HepG2 (cell line): ENCODE data around the gene FAM50A. TPM values are rescaled to one million over a fixed set of nuclear protein-coding genes. Genes with fewer than 3 reads are reported as not detected.

Source experiments
- ATAC-seq: fragments of 200-7000 bp; cut with Tn5 transposase; 3 replicates; pipeline ENCODE4 v1.9.1; 2020; ENCODE audit warnings: mild to moderate bottlenecking, moderate library complexity
- BruUV-seq: library from RNA; stranded (reverse); fragments of 400-500 nt; replicated peaks from 2 replicates; lab custom pipeline; 2021; lab: Mats Ljungman, UMichigan
- CTCF ChIA-PET: fragments of 300-600 bp; formaldehyde crosslinking; extraction: SDS; loops from one replicate; lab custom pipeline; 2021; ENCODE audit warnings: low total read pairs, inconsistent platforms, low intra/inter-chr PET ratio; lab: Yijun Ruan, JAX
- POLR2A ChIA-PET: fragments of 350-600 bp; sonication (Branson Sonifier 250); formaldehyde crosslinking; loops from one replicate; lab custom pipeline; 2020; ENCODE audit warnings: antibody characterized with exemption, inconsistent platforms; lab: Yijun Ruan, JAX
- DNase-seq: peaks from one replicate; pipeline ENCODE4 v3.0.0-alpha.2; 2015; ENCODE audit warnings: low spot score
- FAIRE-seq: peaks from 3 replicates; lab custom pipeline; 2011; peaks lifted over from hg19 to GRCh38; lab: Jason Lieb, UNC
- H2AFZ ChIP-seq: one replicate; pipeline ENCODE4 v1.6.1; 2011; ENCODE audit warnings: low read length, inconsistent platforms
- H3K27ac ChIP-seq: fragments of 300-600 bp; 3 replicates; pipeline ENCODE4 v1.8.0; 2011; ENCODE audit warnings: mixed run types, mild to moderate bottlenecking, mixed read lengths, low read length, inconsistent platforms; ENCODE audit not compliant: insufficient read depth; ENCODE audit errors: extremely low read length
- H3K27me3 ChIP-seq, 2 experiments: fragments of 200-600 bp in 1 of 2; 2 replicates in 1 of 2; 3 replicates in 1 of 2; pipeline versions ENCODE4 v1.6.0 to v1.8.0; 2011; ENCODE audit warnings: low read length in 2 of 2, mild to moderate bottlenecking in 2 of 2, moderate library complexity in 2 of 2, inconsistent platforms in 1 of 2; ENCODE audit not compliant: insufficient read depth in 2 of 2, control insufficient read depth in 1 of 2
- H3K36me3 ChIP-seq, 2 experiments: fragments of 200-600 bp in 1 of 2; replicated peaks in 1 of 2; 2 replicates in 1 of 2; 3 replicates in 1 of 2; pipeline versions ENCODE4 v1.5.1 to v1.8.0; 2011; ENCODE audit warnings: low read length in 2 of 2, inconsistent platforms in 1 of 2; ENCODE audit not compliant: insufficient read depth in 2 of 2, control insufficient read depth in 1 of 2
- H3K4me1 ChIP-seq: 2 replicates; pipeline ENCODE4 v1.5.1; 2012; ENCODE audit warnings: low read length, inconsistent platforms; ENCODE audit not compliant: insufficient read depth
- H3K4me2 ChIP-seq: 2 replicates; pipeline ENCODE4 v1.6.0; 2011; ENCODE audit warnings: low read depth, low read length, inconsistent platforms
- H3K4me3 ChIP-seq, 3 experiments: fragments of 200-600 bp in 1 of 3; sonication (generic), shearing (Covaris generic) in 1 of 3; replicated peaks in 1 of 3; 2 replicates each; pipeline ENCODE4 v1.5.1; 2011 to 2016; ENCODE audit warnings: low read length in 3 of 3, inconsistent platforms in 2 of 3, low read depth in 2 of 3, mild to moderate bottlenecking in 2 of 3, control low read depth in 1 of 3, mixed read lengths in 1 of 3; ENCODE audit not compliant: insufficient read depth in 1 of 3
- H3K79me2 ChIP-seq: one replicate; pipeline ENCODE4 v1.6.1; 2011; ENCODE audit warnings: low read length, inconsistent platforms; ENCODE audit not compliant: insufficient read depth
- H3K9ac ChIP-seq: 2 replicates; pipeline ENCODE4 v1.6.0; 2011; ENCODE audit warnings: mild to moderate bottlenecking, low read depth, low read length, inconsistent platforms; ENCODE audit not compliant: insufficient read depth
- H3K9me3 ChIP-seq: 2 replicates; pipeline ENCODE4 v1.5.1; 2012; ENCODE audit warnings: mild to moderate bottlenecking, low read length
- H4K20me1 ChIP-seq: 2 replicates; pipeline ENCODE4 v1.6.0; 2011; ENCODE audit warnings: inconsistent platforms, mild to moderate bottlenecking, low read length, moderate library complexity; ENCODE audit not compliant: insufficient read depth
- FOXO1 ChIP-seq: sonication (generic); formaldehyde crosslinking; IDR thresholded peaks from 2 replicates; pipeline ENCODE4 v1.4.0; 2020; ENCODE audit warnings: missing genetic modification reagents
- HMGA1 ChIP-seq: sonication (generic); formaldehyde crosslinking; conservative IDR thresholded peaks from 2 replicates; pipeline ENCODE4 v1.4.0; 2020; ENCODE audit warnings: missing genetic modification reagents
- MXD4 ChIP-seq: IDR thresholded peaks from 2 replicates; pipeline ENCODE4 v1.6.1; 2016; ENCODE audit warnings: mild to moderate bottlenecking, missing biosample characterization, missing genetic modification reagents
- WIZ ChIP-seq: sonication (generic); formaldehyde crosslinking; IDR thresholded peaks from 2 replicates; pipeline ENCODE4 v1.5.1; 2020; ENCODE audit warnings: mild to moderate bottlenecking, missing genetic modification reagents
- ZNF282 ChIP-seq: fragments of 450-650 bp; IDR thresholded peaks from 2 replicates; pipeline ENCODE4 v1.6.1; 2018; ENCODE audit not compliant: partially characterized antibody
- ZNF484 ChIP-seq: sonication (generic); formaldehyde crosslinking; IDR thresholded peaks from 2 replicates; pipeline ENCODE4 v1.5.1; 2020; ENCODE audit warnings: mild to moderate bottlenecking, low read depth, missing genetic modification reagents, borderline replicate concordance
- ZNF598 ChIP-seq: sonication (generic); formaldehyde crosslinking; IDR thresholded peaks from 2 replicates; pipeline ENCODE4 v1.5.1; 2020; ENCODE audit warnings: mild to moderate bottlenecking, missing genetic modification reagents, borderline replicate concordance
- WGBS: methylation state at CpG from one replicate; pipeline ENCODE4 v1.1.6; 2017; ENCODE audit warnings: low lambda C conversion rate; 5-methylcytosine and 5-hydroxymethylcytosine counted together
- in situ Hi-C: cut with HindIII; loops from 2 replicates; pipeline ENCODE4 v1.10.0; 2017; ENCODE audit warnings: low pct_unique_long_range_greater_than_20kb; ENCODE audit not compliant: extremely low pct_ligation_motif_present
- intact Hi-C: fragments of 100-400 bp; cut with micrococcal nuclease; formaldehyde crosslinking; loops from one replicate; pipeline ENCODE4 v1.10.0; 2022; ENCODE audit not compliant: unreplicated experiment
- polyA plus RNA-seq, 8 experiments: library from polyadenylated mRNA; depleted of rRNA in 3 of 8; stranded (reverse) in 7 of 8; unstranded in 1 of 8; fragments of >200 nt; fragmentation: Illumina TruSeq in 4 of 8; extraction: Trizol in 4 of 8; gene quantifications; 2 replicates each; pipeline versions ENCODE4 v1.2.1 to v1.2.3, GENCODE V29; 2011 to 2016; ENCODE audit warnings: low read depth in 4 of 8, missing spikeins in 1 of 8, mixed read lengths in 1 of 8; ENCODE audit not compliant: insufficient read depth in 1 of 8
- total RNA-seq, 5 experiments: library from RNA; depleted of rRNA; stranded (reverse); fragments of >200 nt; fragmentation: Illumina TruSeq; extraction: Trizol; gene quantifications; 2 replicates each; pipeline ENCODE4 v1.2.3, GENCODE V29; 2016; ENCODE audit warnings: low read depth in 1 of 5
- TF ChIP-seq, protein P1 (sequence below): sonication (generic); formaldehyde crosslinking; IDR thresholded peaks from 2 replicates; pipeline ENCODE4 v1.8.0; 2022; ENCODE audit warnings: missing genetic modification reagents, low read depth, mild to moderate bottlenecking, borderline replicate concordance
- TF ChIP-seq, protein P2 (sequence below): sonication (generic); formaldehyde crosslinking; IDR thresholded peaks from 2 replicates; pipeline ENCODE4 v1.5.0; 2020; ENCODE audit warnings: missing genetic modification reagents
- TF ChIP-seq, protein P3 (sequence below): sonication (generic); formaldehyde crosslinking; IDR thresholded peaks from 2 replicates; pipeline ENCODE4 v1.4.0; 2020; ENCODE audit warnings: mild to moderate bottlenecking, low read depth, missing genetic modification reagents

FAM50A gene
- total and polyA plus RNA-seq, 2 of the 13 experiments (the other 11 are each of a cell fraction or from before 2014, with no cell fraction given), result 30.7 to 40.7 TPM

DNA sequence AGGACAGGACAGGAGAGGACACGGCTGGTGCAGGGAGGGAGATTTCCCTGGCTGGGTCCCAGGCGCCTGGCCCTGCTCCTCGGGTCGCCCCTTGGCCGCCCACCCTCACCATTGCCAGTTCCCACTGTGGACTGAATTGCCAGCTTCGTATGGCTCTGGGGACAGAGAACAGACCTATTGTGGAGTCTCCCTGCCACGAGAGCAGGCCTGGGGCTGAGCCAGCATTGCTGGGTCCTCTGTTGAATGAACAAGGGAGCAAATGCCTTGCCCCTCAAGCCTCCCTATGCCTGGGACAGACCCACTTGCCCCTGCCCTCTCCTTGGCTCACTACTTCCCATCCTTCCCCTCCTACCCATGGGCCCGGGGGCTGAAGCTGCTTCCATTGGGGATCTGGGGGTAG, 18.5 kb downstream of the FAM50A start (continued):
- no peak for TF ChIP-seq WIZ (CRISPR knock-in tag)
- no peak for TF ChIP-seq MXD4 (CRISPR knock-in tag)
- no peak for TF ChIP-seq ZNF598 (CRISPR knock-in tag)
- no peak for TF ChIP-seq ZNF484 (CRISPR knock-in tag)
- TF ChIP-seq, protein P1, sequence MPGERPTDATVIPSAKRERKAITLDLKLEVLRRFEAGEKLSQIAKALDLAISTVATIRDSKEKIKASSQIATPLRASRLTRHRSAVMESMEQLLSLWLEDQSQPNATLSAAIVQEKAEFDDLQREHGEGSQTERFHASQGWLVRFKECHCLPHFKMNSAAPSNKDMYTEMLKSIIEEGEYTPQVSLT (CRISPR knock-in tag), result no peak
- TF ChIP-seq, all 625 proteins: peak for 0

DNA sequence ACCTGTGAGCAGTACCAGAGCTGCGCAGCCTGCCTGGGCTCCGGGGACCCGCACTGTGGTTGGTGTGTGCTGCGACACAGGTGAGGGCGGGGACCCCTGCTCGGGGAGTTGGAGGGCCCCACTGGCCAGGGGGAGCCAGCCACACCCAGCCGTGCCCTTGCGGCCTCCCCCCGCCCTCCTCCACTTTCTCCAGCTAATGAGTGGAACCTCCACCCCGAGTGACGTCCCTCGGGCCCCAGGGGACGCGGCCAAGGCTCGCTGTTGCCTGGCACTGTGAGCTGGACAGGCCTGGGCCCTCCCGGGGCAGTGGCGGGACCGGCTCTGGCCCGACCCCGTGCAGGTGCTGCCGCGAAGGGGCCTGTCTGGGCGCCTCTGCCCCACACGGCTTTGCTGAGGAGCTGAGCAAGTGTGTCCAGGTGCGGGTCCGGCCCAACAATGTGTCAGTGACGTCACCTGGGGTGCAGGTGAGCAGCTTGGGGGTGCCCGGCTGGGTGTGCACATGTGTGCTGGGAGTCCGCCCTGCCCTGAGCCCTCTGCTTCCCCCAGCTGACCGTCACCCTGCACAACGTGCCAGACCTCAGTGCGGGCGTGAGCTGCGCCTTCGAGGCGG, 19.8 kb downstream of the FAM50A start:
- intact Hi-C loops (no loop called here), in situ Hi-C loops (no loop called here)
- WGBS, result no CpG with 5 or more reads among the region's 36 CpGs
- Histone ChIP-seq H3K4me3 (no peak overlapping the region), H3K27me3 (no peaks in the 10 kb centered on the region), H3K4me1 (0 out of 2 replicates have a peak, but pooled peaks cover 4% of the 10 kb centered on the region), H3K9me3 (no peaks in the 10 kb centered on the region), H3K79me2 (peaks cover 7% of the 10 kb centered on the region), H3K9ac (no peak overlapping the region), H3K27ac (no peak overlapping the region), H3K4me2 (no peak overlapping the region), H2AFZ (no peak overlapping the region), H4K20me1 (no peaks in the 10 kb centered on the region), H3K36me3 (peaks cover 3 to 6% of the 10 kb centered on the region in 2 experiments; a peak in 3 of 5 replicates)
- FAIRE-seq (no peak), ATAC-seq (no peak), DNase-seq (no peak)
- BruUV-seq, result no TSS peak
- TF ChIP-seq, protein P2, sequence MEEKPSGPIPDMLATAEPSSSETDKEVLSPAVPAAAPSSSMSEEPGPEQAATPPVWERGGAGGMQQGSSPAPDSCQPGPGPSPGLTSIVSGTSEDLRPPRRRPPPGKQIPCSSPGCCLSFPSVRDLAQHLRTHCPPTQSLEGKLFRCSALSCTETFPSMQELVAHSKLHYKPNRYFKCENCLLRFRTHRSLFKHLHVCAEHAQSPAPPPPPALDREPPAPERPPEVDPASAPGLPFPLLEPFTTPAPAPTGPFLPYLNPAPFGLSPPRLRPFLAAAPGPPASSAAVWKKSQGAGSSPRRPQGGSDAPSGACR (CRISPR knock-in tag), result no peak
- TF ChIP-seq FOXO1 (CRISPR knock-in tag) (no peak), ZNF282 (no peak), HMGA1 (CRISPR knock-in tag) (no peak)
- TF ChIP-seq, protein P3, sequence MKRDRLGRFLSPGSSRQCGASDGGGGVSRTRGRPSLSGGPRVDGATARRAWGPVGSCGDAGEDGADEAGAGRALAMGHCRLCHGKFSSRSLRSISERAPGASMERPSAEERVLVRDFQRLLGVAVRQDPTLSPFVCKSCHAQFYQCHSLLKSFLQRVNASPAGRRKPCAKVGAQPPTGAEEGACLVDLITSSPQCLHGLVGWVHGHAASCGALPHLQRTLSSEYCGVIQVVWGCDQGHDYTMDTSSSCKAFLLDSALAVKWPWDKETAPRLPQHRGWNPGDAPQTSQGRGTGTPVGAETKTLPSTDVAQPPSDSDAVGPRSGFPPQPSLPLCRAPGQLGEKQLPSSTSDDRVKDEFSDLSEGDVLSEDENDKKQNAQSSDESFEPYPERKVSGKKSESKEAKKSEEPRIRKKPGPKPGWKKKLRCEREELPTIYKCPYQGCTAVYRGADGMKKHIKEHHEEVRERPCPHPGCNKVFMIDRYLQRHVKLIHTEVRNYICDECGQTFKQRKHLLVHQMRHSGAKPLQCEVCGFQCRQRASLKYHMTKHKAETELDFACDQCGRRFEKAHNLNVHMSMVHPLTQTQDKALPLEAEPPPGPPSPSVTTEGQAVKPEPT, result no peak
- POLR2A ChIA-PET, result no interaction called here
- CTCF ChIA-PET, result no interaction called here
